Ovary (tissue), 9 donors: Measurements from ENCODE around the gene LAMA1. TPM values are rescaled to one million over a fixed set of nuclear protein-coding genes. Genes with fewer than 3 reads are reported as not detected.

ENCODE experiments used
- DNase-seq, 5 donors: peaks; one replicate each; pipeline ENCODE4 v3.0.0-alpha.2; 2019 to 2020
- H3K27ac ChIP-seq, 2 donors: fragments of 200-600 bp; one replicate each; pipeline versions ENCODE4 v1.5.1 to v1.8.0; 2019 to 2022
- H3K27me3 ChIP-seq: fragments of 200-600 bp; one replicate; pipeline ENCODE4 v1.8.0; 2022
- H3K36me3 ChIP-seq: fragments of 200-600 bp; sonication (generic); one replicate; pipeline ENCODE4 v1.5.1; 2019
- H3K4me1 ChIP-seq: one replicate; pipeline ENCODE4 v1.8.1; 2013; ENCODE audit warnings: mild to moderate bottlenecking, moderate library complexity; ENCODE audit not compliant: insufficient read depth
- H3K4me3 ChIP-seq: fragments of 200-600 bp; sonication (generic); one replicate; pipeline ENCODE4 v1.5.1; 2017
- H3K9me3 ChIP-seq, 2 donors: fragments of 200-600 bp in 1 of 2; sonication (generic) in 1 of 2; one replicate each; pipeline versions ENCODE4 v1.5.1 to v1.8.1; 2013 to 2019; ENCODE audit warnings: mild to moderate bottlenecking in 1 of 2, moderate library complexity in 1 of 2
- CTCF ChIP-seq, 3 donors: fragments of 450-650 bp in 2 of 3; fragments of 200-600 bp in 1 of 3; IDR thresholded peaks; one replicate each; pipeline versions ENCODE4 v1.5.1 to v1.8.0; 2016 to 2022; ENCODE audit warnings: antibody characterized with exemption in 3 of 3, mild to moderate bottlenecking in 1 of 3
- EP300 ChIP-seq: sonication (generic); formaldehyde crosslinking; IDR thresholded peaks from one replicate; pipeline ENCODE4 v1.6.1; 2017; ENCODE audit warnings: antibody characterized with exemption
- POLR2A ChIP-seq: fragments of 450-650 bp; IDR thresholded peaks from one replicate; pipeline ENCODE4 v1.6.1; 2017; ENCODE audit warnings: antibody characterized with exemption, mild to moderate bottlenecking, moderate library complexity
- WGBS, 3 donors: extraction: QIAGEN DNeasy Blood & Tissue Kit in 1 of 3; methylation state at CpG; one replicate each; pipeline versions ENCODE4 v1.1.5 to v1.1.7; 2013 to 2017; 5-methylcytosine and 5-hydroxymethylcytosine counted together
- intact Hi-C, 4 donors: fragments of 100-400 bp; cut with DNase I; formaldehyde crosslinking; loops; one replicate each; pipeline versions ENCODE4 v1.11.0 to v1.15.1; 2022 to 2023
- polyA plus RNA-seq, 2 donors: library from polyadenylated mRNA; stranded (reverse); fragments of 200-250 nt in 1 of 2; fragments of 350-450 nt in 1 of 2; fragmentation: Illumina TruSeq in 1 of 2; extraction: RNeasy Lipid Tissue Mini Kit (QIAGEN cat#74804) in 1 of 2; gene quantifications; one replicate each; pipeline ENCODE4 v1.2.3, GENCODE V29; 2013 to 2014
- total RNA-seq, 7 donors: library from RNA; depleted of rRNA in 2 of 7; stranded (reverse); fragments of >200 nt in 2 of 7; fragmentation: NEBNext Ultra II Directional in 3 of 7; extraction: Animal tissue kit (Norgen Biotek cat#: 25700) in 3 of 7; gene quantifications; one replicate each; pipeline versions ENCODE4 v1.1.0 to v1.2.4, GENCODE V29; 2016 to 2023
- donor health status: DM: no; HTN: no; CAD: no; lungs with moderate emphysema.
- donor health status: DM: no; HTN: no; CAD: no.
- donor health status: Bipolar disorder and iron deficiency.
- donor health status: DM: yes; HTN: yes; CAD: no.
- donor health status: DM: no; HTN: no; CAD: no.
- donor health status: DM: yes; HTN: yes; CAD: no.

Gene LAMA1
- total and polyA plus RNA-seq, 9 donors = 1.1 to 10.8 (median 3.8) TPM

- Histone ChIP-seq H3K36me3 (no peaks in the 10 kb centered on the region), H3K4me1 (peaks cover 5% of the 10 kb centered on the region), H3K4me3 (no peak overlapping the region), H3K9me3 (no peaks in the 10 kb centered on the region), H3K27ac (no peak overlapping the region), H3K27me3 (no peaks in the 10 kb centered on the region)
- intact Hi-C loops = loop anchor here in 1 of 4 donors (5.0 kb wide), 1 partner anchor 1976 kb away; no protein-coding TSS in a partner anchor
- DNase-seq = no peak
- TF ChIP-seq CTCF (IDR thresholded peaks at IDR 0.05) (no peak), EP300 (no peak), POLR2A (no peak)
- 27 to 59% (median 51%) methylated on average over 19 of the region's 19 CpGs for WGBS, 3 donors
Measured at GRCh38 chr18:7011142-7011541, 106.5 kb downstream of the LAMA1 start.

GRCh38 chr18:7004009-7004408, 113.6 kb downstream of the LAMA1 start:
- H3K36me3 ChIP-seq = no peaks in the 10 kb centered on the region

GRCh38 chr18:7002107-7002506, 115.5 kb downstream of the LAMA1 start:
- intact Hi-C loops = no loop called here
- WGBS, 3 donors = 52 to 64% (median 57%) methylated on average over 3 of the region's 3 CpGs
- TF ChIP-seq CTCF (IDR thresholded peaks at IDR 0.05) (no peak), EP300 (no peak), POLR2A (no peak)
- H3K27me3 ChIP-seq = no peaks in the 10 kb centered on the region
- no peak overlapping the region for H3K27ac ChIP-seq
- no peaks in the 10 kb centered on the region for H3K36me3 ChIP-seq
- H3K9me3 ChIP-seq = no peaks in the 10 kb centered on the region
- no peak for DNase-seq
- H3K4me3 ChIP-seq = no peak overlapping the region
- no peaks in the 10 kb centered on the region for H3K4me1 ChIP-seq

More at GRCh38 chr18:7004009-7004408, 113.6 kb downstream of the LAMA1 start:
- DNase-seq = no peak
- H3K9me3 ChIP-seq = no peaks in the 10 kb centered on the region
- intact Hi-C loops = no loop called here
- no peaks in the 10 kb centered on the region for H3K27me3 ChIP-seq
- no peak overlapping the region for H3K4me3 ChIP-seq
- WGBS, 3 donors = 97 to 98% (median 98%) methylated on average over 6 of the region's 6 CpGs
- TF ChIP-seq POLR2A = no peak
- no peak for TF ChIP-seq CTCF (IDR thresholded peaks at IDR 0.05)
- no peak for TF ChIP-seq EP300
- H3K27ac ChIP-seq = no peak overlapping the region
- H3K4me1 ChIP-seq = no peaks in the 10 kb centered on the region

GRCh38 chr18:7000484-7001096, 117.0 kb downstream of the LAMA1 start:
- H3K36me3 ChIP-seq = no peaks in the 10 kb centered on the region
- H3K27me3 ChIP-seq = no peaks in the 10 kb centered on the region
- H3K4me1 ChIP-seq = no peaks in the 10 kb centered on the region
- WGBS, 3 donors = 15 to 27% (median 17%) methylated on average over 9 of the region's 9 CpGs
- TF ChIP-seq POLR2A (no peak), CTCF (IDR thresholded peaks at IDR 0.05) (no peak), EP300 (no peak)
- intact Hi-C loops = no loop called here
- no peak for DNase-seq
- H3K27ac ChIP-seq = no peak overlapping the region
- H3K4me3 ChIP-seq = no peak overlapping the region
- no peaks in the 10 kb centered on the region for H3K9me3 ChIP-seq
